Stimulated activated naive CD4-positive, alpha-beta T cell treated with Interleukin-2 at 50 U/mL for 16 hours (primary cell): ENCODE measurements around the gene WBP1.
A peak's percentile ranks its signal among the peaks of the same experiment; 100 is the strongest.
"Not testable (repeated sequence)": the region's sequence is repeated elsewhere in the genome, so short reads cannot be mapped to it uniquely, and the experiment has no call there.

Source experiments
- DNase-seq: peaks from one replicate; lab custom pipeline; 2025; lab: John Stamatoyannopoulos, UW

Gene WBP1

GRCh38 chr2:74482801-74483674 lies 24.8 kb downstream of the WBP1 start, which contains the start of the genes CCDC142 and TTC31:
TSS of gene CCDC142 (minus strand) at chr2:74482998. CDS start at chr2:74482837, 161 bp downstream.
TSS of gene TTC31 (plus strand) at chr2:74483081. CDS start at chr2:74483096, 15 bp downstream.
- peak; percentile 94 for DNase-seq

- not testable (repeated sequence) for DNase-seq
Measured at GRCh38 chr2:74483675-74484164, 25.5 kb downstream of the WBP1 start.

DNA sequence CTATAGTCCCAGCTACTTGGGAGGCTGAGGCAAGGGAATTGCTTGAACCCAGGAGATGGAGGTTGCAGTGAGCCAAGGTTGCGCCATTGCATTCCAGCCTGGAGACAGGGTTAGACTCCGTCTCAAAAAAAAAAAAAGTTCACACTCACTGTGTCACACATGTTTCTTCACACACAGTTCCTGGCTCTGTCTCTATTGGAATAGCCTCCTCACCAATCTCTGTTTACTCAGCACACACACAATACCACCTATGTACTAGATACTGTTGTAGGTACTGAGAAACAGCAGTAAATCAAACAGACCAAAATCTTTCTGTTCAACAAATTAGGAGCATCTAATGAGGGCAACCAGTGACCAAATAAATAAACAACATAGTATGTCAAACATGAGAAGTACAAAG lies 27.9 kb downstream of the WBP1 start:
- no peak for DNase-seq

DNA sequence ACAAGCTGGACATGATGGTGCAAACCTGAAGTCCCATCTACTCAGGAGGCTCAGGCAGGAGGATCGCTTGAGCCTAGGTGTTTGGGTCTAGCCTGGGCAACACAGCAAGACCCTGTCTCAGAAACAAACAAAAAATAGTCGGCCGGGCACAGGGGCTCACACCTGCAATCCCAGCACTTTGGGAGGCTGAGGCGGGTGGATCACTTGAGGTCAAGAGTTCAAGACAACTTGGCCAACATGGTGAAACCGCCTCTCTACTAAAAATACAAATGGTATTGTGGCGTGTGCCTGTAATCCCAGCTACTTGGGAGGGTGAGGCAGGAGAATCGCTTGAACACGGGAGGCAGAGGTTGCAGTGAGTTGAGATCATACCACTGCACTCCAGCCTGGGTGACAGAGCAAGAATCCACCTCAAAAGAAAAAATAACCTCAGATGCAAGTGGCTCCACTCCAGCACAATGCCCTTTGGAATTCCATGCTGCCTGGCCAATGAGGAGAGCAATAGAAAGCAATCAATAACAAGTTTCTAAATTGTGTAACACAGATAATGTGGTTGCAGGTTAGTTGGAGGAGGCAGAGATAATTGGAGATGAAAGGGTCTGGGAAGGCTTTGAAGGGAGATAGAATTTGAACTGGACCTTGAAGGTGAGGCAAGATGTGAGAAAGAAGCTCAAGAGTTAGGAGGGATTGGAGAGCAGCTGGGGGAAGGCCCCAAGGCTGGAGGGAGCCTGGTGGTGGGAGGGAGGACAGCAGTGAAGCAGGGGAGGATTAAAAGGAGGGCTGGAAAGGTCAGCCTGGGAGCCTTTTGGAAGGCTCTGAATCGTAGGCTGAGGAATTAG lies 30.6 kb downstream of the WBP1 start:
- no peak for DNase-seq

DNA sequence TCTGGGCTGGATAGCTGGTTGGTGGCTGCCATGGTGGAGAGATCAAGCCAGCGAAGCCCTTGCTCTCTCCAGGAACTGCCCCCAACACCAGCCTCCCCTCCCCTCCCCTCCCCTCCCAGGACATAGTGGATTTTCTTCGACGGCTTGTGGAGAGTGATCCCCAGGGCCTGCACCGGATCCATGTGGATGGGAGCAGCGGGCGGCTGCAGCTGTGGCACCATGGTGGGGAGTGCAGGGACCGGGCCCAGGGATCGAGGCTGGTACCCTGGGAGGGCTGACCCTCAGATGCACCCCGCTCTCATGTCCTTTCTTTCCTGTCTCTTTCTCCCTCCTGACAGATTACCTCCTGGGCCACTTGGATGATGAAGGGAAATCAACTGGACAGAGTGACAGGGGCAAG lies 31.7 kb downstream of the WBP1 start:
- no peak for DNase-seq

DNA sequence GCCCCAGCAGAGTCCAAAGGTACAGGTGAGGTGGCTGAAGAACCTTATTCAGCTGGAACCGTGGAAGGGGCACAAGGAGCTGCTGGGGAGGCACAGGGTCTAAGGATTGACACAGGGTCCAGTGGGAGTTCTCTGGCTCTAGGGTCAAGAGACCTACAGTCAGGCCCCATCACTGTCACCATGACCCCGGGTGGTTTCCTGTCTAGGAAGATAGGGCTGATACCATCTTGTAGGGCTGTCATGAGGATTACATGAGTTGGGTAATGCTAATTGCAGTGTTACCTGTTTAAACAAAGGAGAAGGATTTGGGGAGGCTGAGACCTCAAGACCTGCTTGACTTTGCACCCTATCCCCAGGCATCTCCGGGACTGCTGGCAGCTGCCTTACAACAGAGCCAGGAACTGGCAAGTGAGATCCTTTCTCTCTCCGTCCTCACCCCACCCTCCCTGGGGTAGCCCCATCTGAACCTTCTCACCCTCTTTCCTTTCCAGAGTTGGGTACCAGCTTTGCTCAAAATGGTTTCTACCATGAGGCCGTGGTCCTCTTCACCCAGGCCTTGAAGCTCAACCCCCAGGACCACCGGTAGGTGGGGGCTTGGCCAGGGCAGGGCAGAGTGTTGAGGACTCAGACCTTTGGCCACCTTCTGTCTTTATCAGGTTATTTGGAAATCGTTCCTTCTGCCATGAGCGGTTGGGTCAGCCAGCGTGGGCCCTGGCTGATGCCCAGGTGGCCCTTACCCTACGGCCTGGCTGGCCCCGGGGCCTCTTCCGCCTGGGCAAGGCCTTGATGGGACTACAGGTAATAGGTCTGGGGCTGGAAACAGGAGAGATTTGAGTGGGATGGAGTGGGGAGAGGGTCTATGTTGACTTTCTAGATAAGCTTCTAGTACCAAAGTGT lies 33.7 kb downstream of the WBP1 start:
- DNase-seq = no peak

DNA sequence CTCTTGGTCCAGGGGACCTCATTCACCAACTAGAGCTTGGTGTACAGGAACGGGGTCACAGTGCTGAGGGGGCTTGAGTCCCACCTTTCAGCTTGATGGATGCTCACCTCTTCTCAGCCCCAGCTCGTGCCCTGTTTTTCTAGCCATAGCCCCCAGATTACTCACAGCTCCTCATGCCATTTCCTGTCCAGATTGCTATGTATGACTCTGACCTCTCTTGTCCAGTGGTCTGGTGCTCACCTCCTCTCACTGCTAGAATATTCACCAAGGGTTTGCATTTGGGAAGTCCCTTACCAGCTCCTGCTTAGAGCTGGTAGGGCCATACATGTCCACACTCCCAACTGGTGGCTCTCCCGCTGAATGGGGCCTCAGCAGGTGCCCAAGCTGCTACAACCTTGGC lies 35.3 kb downstream of the WBP1 start:
- no peak for DNase-seq

GRCh38 chr2:74495440-74495839 lies 37.2 kb downstream of the WBP1 start:
- DNase-seq = no peak

GRCh38 chr2:74496997-74497776 lies 38.9 kb downstream of the WBP1 start:
- DNase-seq = no peak

- no peak for DNase-seq
Measured at GRCh38 chr2:74497777-74498499, 39.7 kb downstream of the WBP1 start.

- DNase-seq = no peak
Measured at GRCh38 chr2:74498500-74499266, 40.4 kb downstream of the WBP1 start.

DNA sequence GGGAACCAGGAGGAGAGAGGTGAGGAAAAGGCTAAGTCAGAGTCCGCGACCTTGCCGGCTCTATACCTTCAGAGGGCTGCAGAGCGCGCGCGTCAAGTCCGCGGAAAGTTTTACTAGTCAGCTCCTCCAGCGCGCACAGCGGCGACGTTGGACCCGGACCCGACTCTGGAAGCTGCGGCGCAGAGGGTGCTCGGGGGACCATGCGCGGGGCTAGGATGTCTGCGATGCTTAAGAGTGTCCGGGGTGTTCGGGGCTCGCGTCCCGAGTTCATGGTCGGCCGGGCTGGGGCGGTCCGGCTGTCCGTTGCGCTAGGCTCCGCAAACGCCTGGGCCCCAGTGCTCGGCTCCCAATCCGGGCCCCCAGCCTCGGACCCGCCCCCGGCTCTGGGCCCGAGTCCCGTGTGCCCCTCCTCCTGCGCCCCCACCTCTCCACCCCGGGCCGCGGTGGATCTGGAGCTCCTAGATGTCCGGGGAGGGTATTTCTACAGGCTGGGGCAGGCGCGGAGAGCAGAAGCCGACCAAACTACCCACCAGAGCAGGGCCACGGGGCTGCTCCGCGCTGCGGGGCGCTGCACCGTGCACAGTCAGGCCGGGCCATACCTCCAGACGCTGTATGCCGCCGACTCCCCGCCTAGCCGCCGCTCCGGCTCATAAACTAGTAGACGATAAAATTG lies 41.2 kb downstream of the WBP1 start, which contains the start of gene LBX2:
TSS of gene LBX2 (minus strand) at position 337 of the 673 bp plus-strand sequence. CDS start at position 271, 66 bp downstream.
- DNase-seq = peak; percentile 16

DNA sequence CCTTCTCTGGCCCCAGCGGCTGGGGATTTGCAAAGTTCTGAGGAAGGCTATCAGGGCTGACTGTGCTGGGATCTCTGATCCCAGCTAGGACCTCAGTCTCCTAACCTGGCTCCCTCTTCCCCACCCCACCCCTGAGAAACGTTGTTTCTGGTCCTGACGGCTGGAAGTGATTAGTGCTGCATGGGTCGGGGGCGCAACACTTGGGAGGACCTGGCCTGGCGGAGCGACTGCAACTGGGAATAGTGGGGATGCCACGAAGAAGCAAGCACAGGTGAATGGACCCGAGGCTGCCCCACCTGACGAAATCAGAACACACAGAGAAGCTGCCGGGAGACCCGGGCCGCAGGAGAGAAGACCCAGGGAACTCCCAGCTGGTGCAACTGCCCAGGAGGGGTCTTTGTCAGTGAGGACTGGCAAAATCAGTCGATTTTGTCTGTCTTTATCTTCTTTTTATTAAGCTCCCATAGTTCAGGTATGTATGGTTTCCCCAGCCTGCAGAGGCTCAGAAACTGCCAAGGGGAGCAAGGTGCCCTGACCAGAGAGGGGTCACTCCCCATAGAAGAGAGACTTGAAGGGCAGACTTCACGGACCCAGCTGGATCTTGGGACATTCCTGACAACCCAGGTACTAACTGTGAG lies 41.8 kb downstream of the WBP1 start:
- no peak for DNase-seq

DNA sequence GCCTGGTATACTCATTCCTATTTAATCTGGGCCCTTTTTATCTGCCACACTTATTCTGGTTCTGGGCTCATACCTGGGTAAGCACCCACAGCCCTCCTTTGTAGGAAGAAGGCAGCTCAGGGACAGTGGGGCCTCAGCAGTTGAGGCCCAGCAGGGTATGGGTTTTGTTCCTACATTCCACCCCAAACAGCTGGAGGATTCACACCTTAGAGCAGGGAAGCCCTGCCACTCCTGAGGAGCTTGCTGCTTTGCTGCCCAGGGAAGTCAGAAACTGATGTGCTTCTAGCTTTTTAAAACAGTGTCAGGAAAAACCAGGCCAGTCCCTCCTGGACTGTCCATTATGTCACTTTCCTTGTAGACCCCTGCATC lies 42.3 kb downstream of the WBP1 start:
- DNase-seq = no peak

- no peak for DNase-seq
Measured at GRCh38 chr2:74501335-74502071, 43.3 kb downstream of the WBP1 start.

GRCh38 chr2:74502147-74502719 lies 44.0 kb downstream of the WBP1 start:
- no peak for DNase-seq
